Memory B cell (primary cell): Measurements from ENCODE around the gene DHODH.
A peak's percentile ranks its signal among the peaks of the same experiment; 100 is the strongest.
"Not testable (repeated sequence)": the region's sequence is repeated elsewhere in the genome, so short reads cannot be mapped to it uniquely, and the experiment has no call there.

Experiments used
- ATAC-seq: fragments of 150-1000 bp; cut with Tn5 transposase; 2 replicates; pipeline ENCODE4 v1.10.0; 2021; ENCODE audit warnings: low read depth, mild to moderate bottlenecking, moderate library complexity
- DNase-seq, 2 donors: peaks; one replicate each; pipeline ENCODE4 v3.0.0; 2022; ENCODE audit warnings: low spot score in 2 of 2
- H3K27ac Mint-ChIP-seq: one replicate; pipeline ENCODE4 v1.8.0; 2022; ENCODE audit warnings: mild to moderate bottlenecking, moderate library complexity, mixed read lengths
- H3K27me3 Mint-ChIP-seq: one replicate; pipeline ENCODE4 v1.8.0; 2022; ENCODE audit warnings: mixed read lengths
- H3K36me3 Mint-ChIP-seq: one replicate; pipeline ENCODE4 v1.8.0; 2022; ENCODE audit warnings: mild to moderate bottlenecking, mixed read lengths
- H3K4me1 Mint-ChIP-seq: one replicate; pipeline ENCODE4 v1.8.0; 2022; ENCODE audit warnings: mixed read lengths
- H3K4me3 Mint-ChIP-seq: one replicate; pipeline ENCODE4 v1.8.0; 2022; ENCODE audit warnings: mild to moderate bottlenecking, moderate library complexity, mixed read lengths
- H3K9me3 Mint-ChIP-seq: one replicate; pipeline ENCODE4 v1.8.0; 2022; ENCODE audit warnings: mixed read lengths

Gene DHODH

GRCh38 chr16:71997578-71997977 is 11.0 kb upstream of the DHODH start:
- not testable (repeated sequence) for H3K9me3 Mint-ChIP-seq, H3K27ac Mint-ChIP-seq, H3K4me3 Mint-ChIP-seq, DNase-seq, H3K4me1 Mint-ChIP-seq, H3K36me3 Mint-ChIP-seq, ATAC-seq
- peaks cover 13% of the 10 kb centered on the region for H3K27me3 Mint-ChIP-seq

DNA sequence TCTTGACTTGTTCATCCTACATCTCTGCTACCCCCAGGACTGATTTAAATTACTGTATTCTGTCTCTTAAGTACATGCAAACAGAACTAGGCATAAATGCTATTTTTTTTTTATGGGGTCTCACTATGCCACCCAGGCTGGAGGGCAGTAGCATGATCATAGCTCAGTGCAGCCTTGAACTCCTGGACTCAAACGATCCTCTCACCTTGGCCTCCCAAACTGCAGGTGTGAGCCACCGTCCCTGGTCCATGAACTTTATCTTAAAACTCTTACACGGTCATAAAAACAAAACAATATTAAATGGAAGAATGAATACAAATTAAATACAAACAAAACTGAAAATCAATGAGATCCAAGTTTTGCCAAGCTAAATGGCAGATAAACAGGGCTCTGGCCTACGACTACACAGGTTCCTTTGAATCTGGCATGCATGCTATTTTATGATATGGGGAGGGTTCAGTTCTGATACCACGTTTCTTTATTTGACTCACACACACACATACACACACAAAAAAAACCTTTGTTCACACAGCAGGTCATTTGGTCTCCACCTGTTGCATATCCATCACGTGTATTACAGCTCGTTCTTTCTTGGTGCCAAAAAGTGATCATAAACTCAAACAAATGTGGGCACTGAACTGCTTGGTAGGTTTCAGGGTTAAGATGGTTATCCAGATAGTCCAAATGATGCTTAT is 7.2 kb upstream of the DHODH start:
- no peaks in the 10 kb centered on the region for H3K9me3 Mint-ChIP-seq
- H3K4me3 Mint-ChIP-seq: no peak overlapping the region
- H3K27me3 Mint-ChIP-seq: peaks cover 13% of the 10 kb centered on the region
- ATAC-seq (no peak), DNase-seq (no peak)
- no peak overlapping the region for H3K27ac Mint-ChIP-seq
- no peaks in the 10 kb centered on the region for H3K4me1 Mint-ChIP-seq
- peaks cover 2% of the 10 kb centered on the region for H3K36me3 Mint-ChIP-seq

DNA sequence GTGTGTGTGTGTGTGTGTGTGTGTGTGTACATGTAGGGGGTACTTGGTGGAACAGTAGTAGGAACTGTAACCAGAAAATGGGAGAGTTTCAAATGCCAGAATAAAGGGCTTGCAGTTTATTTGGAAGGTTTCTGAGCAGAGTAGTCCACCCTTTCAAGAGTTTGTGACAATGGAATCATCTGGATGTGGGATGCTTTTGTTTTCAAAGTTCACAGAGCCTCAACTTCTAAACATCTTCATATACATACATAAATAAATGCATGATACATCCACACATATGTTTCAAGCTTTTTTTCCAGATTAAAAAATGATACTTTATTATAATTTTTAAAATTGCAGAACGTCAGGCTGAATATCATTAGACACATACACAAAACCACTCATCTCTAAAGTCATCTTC is 5.9 kb upstream of the DHODH start:
- no peak for ATAC-seq
- Mint-ChIP-seq H3K27ac (no peak overlapping the region), H3K4me3 (no peak overlapping the region), H3K9me3 (no peaks in the 10 kb centered on the region), H3K27me3 (peaks cover 10% of the 10 kb centered on the region), H3K36me3 (peaks cover 2% of the 10 kb centered on the region), H3K4me1 (no peaks in the 10 kb centered on the region)
- no peak for DNase-seq

DNA sequence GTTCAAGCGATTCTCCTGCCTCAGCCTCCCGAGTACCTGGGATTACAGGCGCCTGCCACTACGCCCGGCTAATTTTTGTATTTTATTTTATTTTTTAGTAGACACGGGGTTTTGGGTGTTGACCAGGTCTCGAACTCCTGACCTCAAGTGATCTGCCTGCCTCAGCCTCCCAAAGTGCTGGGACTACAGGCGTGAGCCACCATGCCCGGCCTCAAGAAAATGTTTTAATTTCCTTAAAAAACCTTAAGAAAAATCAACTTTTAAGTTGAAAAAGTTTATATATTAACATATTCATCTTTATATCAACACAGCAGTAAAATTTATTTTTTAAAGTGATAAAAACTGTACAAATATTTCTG is 500 bp upstream of the DHODH start:
- Mint-ChIP-seq H3K4me3 (peak overlapping the region; percentile 96), H3K27ac (peak overlapping the region; percentile 97)
- ATAC-seq, H3K36me3 Mint-ChIP-seq, H3K9me3 Mint-ChIP-seq, DNase-seq, H3K4me1 Mint-ChIP-seq, H3K27me3 Mint-ChIP-seq: not testable (repeated sequence)

GRCh38 chr16:72009779-72010178 is 1.2 kb downstream of the DHODH start:
- no peaks in the 10 kb centered on the region for H3K9me3 Mint-ChIP-seq
- ATAC-seq: no peak
- no peak for DNase-seq
- peaks cover 9% of the 10 kb centered on the region for H3K4me1 Mint-ChIP-seq
- H3K4me3 Mint-ChIP-seq: peak overlapping the region; percentile 72
- peaks cover 2% of the 10 kb centered on the region for H3K36me3 Mint-ChIP-seq
- peak overlapping the region; percentile 96 for H3K27ac Mint-ChIP-seq
- no peaks in the 10 kb centered on the region for H3K27me3 Mint-ChIP-seq

- ATAC-seq (no peak), DNase-seq (no peak)
- H3K36me3 Mint-ChIP-seq: peaks cover 7% of the 10 kb centered on the region
- no peak overlapping the region for H3K4me3 Mint-ChIP-seq
- peaks cover 13% of the 10 kb centered on the region for H3K4me1 Mint-ChIP-seq
- no peaks in the 10 kb centered on the region for H3K9me3 Mint-ChIP-seq
- H3K27ac Mint-ChIP-seq: no peak overlapping the region
- H3K27me3 Mint-ChIP-seq: no peaks in the 10 kb centered on the region
Measured at GRCh38 chr16:72012607-72013006, 4.1 kb downstream of the DHODH start.

DNA sequence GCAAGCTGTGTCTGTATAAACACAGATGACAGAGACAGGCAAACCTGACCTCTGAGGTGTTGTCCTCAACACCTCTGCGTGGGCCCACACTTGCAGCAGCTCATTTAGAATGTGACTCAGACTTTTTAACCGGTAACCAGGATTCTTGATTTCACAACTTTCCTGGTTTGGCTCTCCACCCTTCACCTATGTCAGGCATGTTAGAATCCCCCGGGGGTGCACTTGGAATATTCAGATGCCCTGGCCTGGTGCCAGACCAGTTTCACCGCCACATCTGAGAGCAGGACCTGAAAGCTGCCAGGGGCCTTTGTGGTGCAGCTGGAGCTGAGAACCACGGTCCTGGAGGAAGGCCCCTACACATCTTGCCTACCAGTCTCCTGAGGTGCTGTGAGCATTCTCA is 4.8 kb downstream of the DHODH start:
- Mint-ChIP-seq H3K27ac (peak overlapping the region; percentile 22), H3K4me1 (peaks cover 13% of the 10 kb centered on the region), H3K36me3 (peaks cover 10% of the 10 kb centered on the region), H3K27me3 (no peaks in the 10 kb centered on the region), H3K4me3 (no peak overlapping the region), H3K9me3 (no peaks in the 10 kb centered on the region)
- ATAC-seq: no peak
- DNase-seq: no peak

GRCh38 chr16:72013888-72014581 is 5.5 kb downstream of the DHODH start:
- ATAC-seq (no peak), DNase-seq (no peak)
- Mint-ChIP-seq H3K9me3 (no peaks in the 10 kb centered on the region), H3K4me3 (no peak overlapping the region), H3K27ac (peak overlapping the region; percentile 22), H3K36me3 (peaks cover 10% of the 10 kb centered on the region), H3K27me3 (no peaks in the 10 kb centered on the region), H3K4me1 (peaks cover 8% of the 10 kb centered on the region)

DNA sequence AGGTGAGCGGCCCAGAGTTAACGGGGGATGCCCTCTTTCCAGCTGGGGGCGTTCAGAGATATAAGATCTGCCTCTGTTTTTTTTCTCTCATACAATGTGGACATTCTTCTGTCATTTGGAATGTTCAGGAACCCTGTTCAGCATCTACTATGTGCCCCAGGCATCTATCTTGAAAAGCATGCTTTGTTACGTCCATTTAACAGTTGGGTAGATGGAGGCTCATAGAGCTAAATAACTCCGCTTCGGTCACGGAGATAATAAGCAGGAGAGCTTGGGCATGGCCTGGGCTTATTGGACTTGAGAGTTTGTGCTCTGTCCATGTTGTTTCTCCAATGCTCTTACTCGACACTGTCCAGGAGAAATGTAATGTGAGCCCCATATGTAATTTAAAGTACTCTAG is 6.1 kb downstream of the DHODH start:
- H3K4me3 Mint-ChIP-seq: no peak overlapping the region
- H3K36me3 Mint-ChIP-seq: peaks cover 14% of the 10 kb centered on the region
- H3K27ac Mint-ChIP-seq: peak overlapping the region; percentile 22
- H3K4me1 Mint-ChIP-seq: peaks cover 8% of the 10 kb centered on the region
- no peak for DNase-seq
- H3K27me3 Mint-ChIP-seq: no peaks in the 10 kb centered on the region
- no peak for ATAC-seq
- H3K9me3 Mint-ChIP-seq: no peaks in the 10 kb centered on the region

DNA sequence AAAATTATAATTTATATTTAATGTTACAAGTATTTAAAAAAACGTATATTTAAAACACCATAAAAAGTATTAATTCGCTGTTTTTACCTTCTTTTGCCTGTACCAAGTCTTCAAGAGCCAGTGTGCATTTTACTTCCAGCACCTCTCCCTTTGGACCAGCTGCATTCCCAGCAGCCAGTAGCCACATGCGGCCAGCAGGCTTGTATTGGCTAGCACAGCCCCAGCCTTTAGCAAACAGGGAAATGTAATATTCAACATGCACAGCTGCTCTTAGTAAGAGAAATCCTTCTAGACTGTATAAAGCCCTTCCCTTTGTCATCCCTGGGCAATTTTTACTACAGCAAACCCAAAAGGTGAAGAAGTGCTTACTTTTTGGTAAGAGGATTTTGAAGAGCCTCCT is 6.6 kb downstream of the DHODH start:
- Mint-ChIP-seq H3K36me3 (peaks cover 14% of the 10 kb centered on the region), H3K27ac (no peak overlapping the region), H3K4me3 (no peak overlapping the region), H3K4me1 (peaks cover 7% of the 10 kb centered on the region), H3K27me3 (no peaks in the 10 kb centered on the region), H3K9me3 (no peaks in the 10 kb centered on the region)
- no peak for DNase-seq
- ATAC-seq: no peak

- no peak overlapping the region for H3K4me3 Mint-ChIP-seq
- H3K4me1 Mint-ChIP-seq: peaks cover 5% of the 10 kb centered on the region
- no peak for ATAC-seq
Measured at GRCh38 chr16:72018470-72018869, 9.9 kb downstream of the DHODH start.

DNA sequence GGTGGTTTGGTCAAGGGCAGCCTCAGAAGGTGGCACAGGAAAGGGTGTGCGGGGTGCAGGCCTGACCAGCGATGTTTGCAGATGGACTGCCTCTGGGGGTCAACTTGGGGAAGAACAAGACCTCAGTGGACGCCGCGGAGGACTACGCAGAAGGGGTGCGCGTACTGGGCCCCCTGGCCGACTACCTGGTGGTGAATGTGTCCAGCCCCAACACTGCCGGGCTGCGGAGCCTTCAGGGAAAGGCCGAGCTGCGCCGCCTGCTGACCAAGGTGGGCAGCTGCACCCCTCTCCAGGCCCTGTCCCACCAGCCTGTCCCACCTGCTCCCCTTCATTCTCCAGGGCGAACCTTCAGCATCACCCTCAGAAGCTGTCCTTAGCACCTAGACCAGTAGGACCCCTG is 12.5 kb downstream of the DHODH start:
- no peaks in the 10 kb centered on the region for H3K27me3 Mint-ChIP-seq
- peaks cover 28% of the 10 kb centered on the region for H3K36me3 Mint-ChIP-seq
- peaks cover 4% of the 10 kb centered on the region for H3K4me1 Mint-ChIP-seq
- no peak overlapping the region for H3K27ac Mint-ChIP-seq
- H3K4me3 Mint-ChIP-seq: no peak overlapping the region
- ATAC-seq (no peak), DNase-seq (no peak)
- H3K9me3 Mint-ChIP-seq: no peaks in the 10 kb centered on the region

More at GRCh38 chr16:72018470-72018869, 9.9 kb downstream of the DHODH start:
- Mint-ChIP-seq H3K9me3 (no peaks in the 10 kb centered on the region), H3K36me3 (peaks cover 15% of the 10 kb centered on the region), H3K27me3 (no peaks in the 10 kb centered on the region), H3K27ac (no peak overlapping the region)
- no peak for DNase-seq

- no peaks in the 10 kb centered on the region for H3K27me3 Mint-ChIP-seq
- ATAC-seq (no peak), DNase-seq (no peak)
- no peaks in the 10 kb centered on the region for H3K4me1 Mint-ChIP-seq
- H3K36me3 Mint-ChIP-seq: peaks cover 24% of the 10 kb centered on the region
- H3K4me3 Mint-ChIP-seq: no peak overlapping the region
- no peaks in the 10 kb centered on the region for H3K9me3 Mint-ChIP-seq
- no peak overlapping the region for H3K27ac Mint-ChIP-seq
Measured at GRCh38 chr16:72022127-72022526, 13.6 kb downstream of the DHODH start.

DNA sequence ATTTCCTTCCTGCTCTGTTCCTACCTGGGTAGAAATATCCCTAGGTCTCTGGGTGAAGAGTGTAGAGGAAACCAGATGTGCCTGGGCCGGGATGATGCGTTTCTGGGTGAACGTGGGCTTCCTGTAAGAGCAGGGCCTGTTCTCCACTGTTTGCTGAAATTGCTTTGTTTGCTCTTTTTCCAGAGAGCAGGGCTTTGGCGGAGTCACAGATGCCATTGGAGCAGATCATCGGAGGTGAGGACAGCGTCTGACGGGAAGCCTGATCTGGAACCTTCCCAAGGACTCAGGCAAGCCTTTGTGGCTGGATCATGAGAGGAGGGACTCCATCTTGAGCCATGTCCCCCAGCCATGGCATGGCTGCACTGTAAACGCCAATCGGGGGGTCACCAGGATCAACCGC is 15.4 kb downstream of the DHODH start:
- no peak overlapping the region for H3K27ac Mint-ChIP-seq
- H3K27me3 Mint-ChIP-seq: no peaks in the 10 kb centered on the region
- DNase-seq (no peak), ATAC-seq (no peak)
- H3K4me3 Mint-ChIP-seq: no peak overlapping the region
- H3K4me1 Mint-ChIP-seq: no peaks in the 10 kb centered on the region
- H3K36me3 Mint-ChIP-seq: peaks cover 25% of the 10 kb centered on the region
- no peaks in the 10 kb centered on the region for H3K9me3 Mint-ChIP-seq

- DNase-seq: no peak
- H3K9me3 Mint-ChIP-seq: no peaks in the 10 kb centered on the region
- no peak for ATAC-seq
Measured at GRCh38 chr16:72024862-72025382, 16.4 kb downstream of the DHODH start.

More at GRCh38 chr16:72024862-72025382, 16.4 kb downstream of the DHODH start:
- Mint-ChIP-seq H3K36me3 (peaks cover 21% of the 10 kb centered on the region), H3K27me3 (no peaks in the 10 kb centered on the region), H3K4me1 (no peaks in the 10 kb centered on the region), H3K27ac (no peak overlapping the region), H3K4me3 (no peak overlapping the region)
